ENCODE data around the gene SLC1A7. TPM values are rescaled to one million over a fixed set of nuclear protein-coding genes. Genes with fewer than 3 reads are reported as not detected.

Gene SLC1A7
- total and polyA plus RNA-seq, 2 of the 13 experiments (the other 11 are each of a cell fraction or from before 2014, with no cell fraction given): 0.04 to 2.0 TPM

- TF ChIP-seq ZNF337 (CRISPR knock-in tag; IDR thresholded peaks at IDR 0.05; ENCODE audit: borderline replicate concordance, low read depth) (no peak), ZNF644 (CRISPR knock-in tag; IDR thresholded peaks at IDR 0.05; ENCODE audit: low read depth) (0 out of 2 replicates have a peak, but pooled peaks have one; percentile 11), ZNF235 (CRISPR knock-in tag; IDR thresholded peaks at IDR 0.05; ENCODE audit: borderline replicate concordance) (no peak), ZNF550 (CRISPR knock-in tag; IDR thresholded peaks at IDR 0.05; ENCODE audit: borderline replicate concordance) (no peak), ZNF552 (CRISPR knock-in tag; IDR thresholded peaks at IDR 0.05; ENCODE audit: borderline replicate concordance) (no peak), HDAC1 (CRISPR knock-in tag; IDR thresholded peaks at IDR 0.05) (peak; percentile 30; the same call in 1 of the 2 replicates), IKZF1 (IDR thresholded peaks at IDR 0.05) (no peak), ZNF331 (CRISPR knock-in tag; IDR thresholded peaks at IDR 0.05) (no peak), RNF2 (conservative IDR thresholded peaks at IDR 0.05; ENCODE audit: low read depth) (no peak), MAZ (IDR thresholded peaks at IDR 0.05; ENCODE audit: borderline replicate concordance, low read depth, low read length) (no peak), MAZ (CRISPR knock-in tag; IDR thresholded peaks at IDR 0.05; ENCODE audit: low read depth) (0 out of 2 replicates have a peak, but pooled peaks have one; percentile 18), CREB1 (IDR thresholded peaks at IDR 0.05) (no peak), CREB1 (CRISPR knock-in tag; IDR thresholded peaks at IDR 0.05) (peak; percentile 28), PRMT3 (CRISPR knock-in tag; IDR thresholded peaks at IDR 0.05; ENCODE audit: borderline replicate concordance, low read depth) (no peak), PITX1 (CRISPR knock-in tag; IDR thresholded peaks at IDR 0.05) (no peak), ATAD3A (CRISPR knock-in tag; IDR thresholded peaks at IDR 0.05) (no peak), TMF1 (CRISPR knock-in tag; IDR thresholded peaks at IDR 0.05; ENCODE audit: low read depth) (no peak), MAFF (IDR thresholded peaks at IDR 0.05; ENCODE audit: low read depth, low read length) (0 out of 2 replicates have a peak, but pooled peaks have one; percentile 19), HOMEZ (CRISPR knock-in tag; IDR thresholded peaks at IDR 0.05; ENCODE audit: low read depth) (peak; percentile 11; the same call in 1 of the 2 replicates), THAP11 (CRISPR knock-in tag; IDR thresholded peaks at IDR 0.05) (0 out of 2 replicates have a peak, but pooled peaks have one; percentile 30), ZNF367 (CRISPR knock-in tag; IDR thresholded peaks at IDR 0.05; ENCODE audit: borderline replicate concordance) (no peak), HNRNPUL1 (IDR thresholded peaks at IDR 0.05; ENCODE audit: low read depth, low read length) (no peak)
- TF ChIP-seq, protein P1, sequence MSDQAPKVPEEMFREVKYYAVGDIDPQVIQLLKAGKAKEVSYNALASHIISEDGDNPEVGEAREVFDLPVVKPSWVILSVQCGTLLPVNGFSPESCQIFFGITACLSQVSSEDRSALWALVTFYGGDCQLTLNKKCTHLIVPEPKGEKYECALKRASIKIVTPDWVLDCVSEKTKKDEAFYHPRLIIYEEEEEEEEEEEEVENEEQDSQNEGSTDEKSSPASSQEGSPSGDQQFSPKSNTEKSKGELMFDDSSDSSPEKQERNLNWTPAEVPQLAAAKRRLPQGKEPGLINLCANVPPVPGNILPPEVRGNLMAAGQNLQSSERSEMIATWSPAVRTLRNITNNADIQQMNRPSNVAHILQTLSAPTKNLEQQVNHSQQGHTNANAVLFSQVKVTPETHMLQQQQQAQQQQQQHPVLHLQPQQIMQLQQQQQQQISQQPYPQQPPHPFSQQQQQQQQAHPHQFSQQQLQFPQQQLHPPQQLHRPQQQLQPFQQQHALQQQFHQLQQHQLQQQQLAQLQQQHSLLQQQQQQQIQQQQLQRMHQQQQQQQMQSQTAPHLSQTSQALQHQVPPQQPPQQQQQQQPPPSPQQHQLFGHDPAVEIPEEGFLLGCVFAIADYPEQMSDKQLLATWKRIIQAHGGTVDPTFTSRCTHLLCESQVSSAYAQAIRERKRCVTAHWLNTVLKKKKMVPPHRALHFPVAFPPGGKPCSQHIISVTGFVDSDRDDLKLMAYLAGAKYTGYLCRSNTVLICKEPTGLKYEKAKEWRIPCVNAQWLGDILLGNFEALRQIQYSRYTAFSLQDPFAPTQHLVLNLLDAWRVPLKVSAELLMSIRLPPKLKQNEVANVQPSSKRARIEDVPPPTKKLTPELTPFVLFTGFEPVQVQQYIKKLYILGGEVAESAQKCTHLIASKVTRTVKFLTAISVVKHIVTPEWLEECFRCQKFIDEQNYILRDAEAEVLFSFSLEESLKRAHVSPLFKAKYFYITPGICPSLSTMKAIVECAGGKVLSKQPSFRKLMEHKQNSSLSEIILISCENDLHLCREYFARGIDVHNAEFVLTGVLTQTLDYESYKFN (CRISPR knock-in tag; conservative IDR thresholded peaks at IDR 0.05): 0 out of 2 replicates have a peak, but pooled peaks have one; percentile 16
- TF ChIP-seq, protein P2, sequence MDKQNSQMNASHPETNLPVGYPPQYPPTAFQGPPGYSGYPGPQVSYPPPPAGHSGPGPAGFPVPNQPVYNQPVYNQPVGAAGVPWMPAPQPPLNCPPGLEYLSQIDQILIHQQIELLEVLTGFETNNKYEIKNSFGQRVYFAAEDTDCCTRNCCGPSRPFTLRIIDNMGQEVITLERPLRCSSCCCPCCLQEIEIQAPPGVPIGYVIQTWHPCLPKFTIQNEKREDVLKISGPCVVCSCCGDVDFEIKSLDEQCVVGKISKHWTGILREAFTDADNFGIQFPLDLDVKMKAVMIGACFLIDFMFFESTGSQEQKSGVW (CRISPR knock-in tag; IDR thresholded peaks at IDR 0.05; ENCODE audit: borderline replicate concordance): no peak
Observed at GRCh38 chr1:53112271-53112774, 30.1 kb downstream of the SLC1A7 start (continued).

Data from HepG2 (cell line).